ENCODE results near the gene ANKIB1.

DNA sequence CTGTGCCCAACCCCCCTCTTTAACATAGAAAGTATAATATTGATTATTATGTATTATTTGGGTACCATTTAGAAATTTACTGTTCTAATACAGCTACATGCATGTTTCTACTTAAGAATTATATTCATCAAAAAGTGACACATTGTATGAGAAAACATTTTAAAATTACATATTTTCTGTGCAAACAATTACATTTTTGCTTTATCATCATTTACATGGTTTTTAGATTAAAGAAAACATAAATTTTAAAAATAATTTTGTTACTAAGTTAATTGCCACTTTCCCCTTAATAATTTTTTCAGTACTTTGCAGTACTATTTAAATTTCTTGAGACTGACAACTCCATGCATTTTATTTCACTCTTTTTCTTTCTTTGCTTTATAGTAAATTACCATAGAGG is 106.2 kb downstream of the ANKIB1 start:
- TF ChIP-seq, protein P1, sequence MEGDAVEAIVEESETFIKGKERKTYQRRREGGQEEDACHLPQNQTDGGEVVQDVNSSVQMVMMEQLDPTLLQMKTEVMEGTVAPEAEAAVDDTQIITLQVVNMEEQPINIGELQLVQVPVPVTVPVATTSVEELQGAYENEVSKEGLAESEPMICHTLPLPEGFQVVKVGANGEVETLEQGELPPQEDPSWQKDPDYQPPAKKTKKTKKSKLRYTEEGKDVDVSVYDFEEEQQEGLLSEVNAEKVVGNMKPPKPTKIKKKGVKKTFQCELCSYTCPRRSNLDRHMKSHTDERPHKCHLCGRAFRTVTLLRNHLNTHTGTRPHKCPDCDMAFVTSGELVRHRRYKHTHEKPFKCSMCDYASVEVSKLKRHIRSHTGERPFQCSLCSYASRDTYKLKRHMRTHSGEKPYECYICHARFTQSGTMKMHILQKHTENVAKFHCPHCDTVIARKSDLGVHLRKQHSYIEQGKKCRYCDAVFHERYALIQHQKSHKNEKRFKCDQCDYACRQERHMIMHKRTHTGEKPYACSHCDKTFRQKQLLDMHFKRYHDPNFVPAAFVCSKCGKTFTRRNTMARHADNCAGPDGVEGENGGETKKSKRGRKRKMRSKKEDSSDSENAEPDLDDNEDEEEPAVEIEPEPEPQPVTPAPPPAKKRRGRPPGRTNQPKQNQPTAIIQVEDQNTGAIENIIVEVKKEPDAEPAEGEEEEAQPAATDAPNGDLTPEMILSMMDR (IDR thresholded peaks at IDR 0.05), result no peak
- TF ChIP-seq SIN3A (IDR thresholded peaks at IDR 0.05; ENCODE audit: borderline replicate concordance, low read depth, low read length) (no peak), RXRA (IDR thresholded peaks at IDR 0.05; ENCODE audit: borderline replicate concordance, low read depth) (no peak)
